GM23248 (cell line): Measurements from ENCODE around the gene PDE4C.

Experiments used
- EZH2 ChIP-seq: fragments of 200-600 bp; sonication (generic); IDR thresholded peaks from 2 replicates; pipeline ENCODE4 v1.6.1; 2018; ENCODE audit warnings: antibody characterized with exemption, mild to moderate bottlenecking; ENCODE audit not compliant: insufficient read depth, poor library complexity, severe bottlenecking
- EZH2phosphoT487 ChIP-seq: fragments of 200-600 bp; sonication (generic); IDR thresholded peaks from 2 replicates; pipeline ENCODE4 v1.6.1; 2018; ENCODE audit warnings: antibody characterized with exemption, moderate library complexity, mild to moderate bottlenecking, low read depth; ENCODE audit not compliant: insufficient read depth

GRCh38 chr19:18203863-18204393 is 22.3 kb downstream of the PDE4C start, which contains the start of gene RAB3A:
- TF ChIP-seq EZH2 (no peak), EZH2phosphoT487 (no peak)
